Mesendoderm (in vitro differentiated cells): Measurements from ENCODE around the gene MAPK7.

Source experiments
- DNase-seq: peaks from one replicate; pipeline ENCODE4 v3.0.0; 2013
- H2AK5ac ChIP-seq: 2 replicates; pipeline ENCODE4 v1.6.1; 2013; ENCODE audit warnings: low read length, inconsistent platforms
- H2BK120ac ChIP-seq: 2 replicates; pipeline ENCODE4 v1.6.1; 2013; ENCODE audit warnings: low read depth, mild to moderate bottlenecking, low read length, moderate library complexity, mixed read lengths
- H2BK15ac ChIP-seq: replicated peaks from 2 replicates; pipeline ENCODE4 v1.6.1; 2013; ENCODE audit warnings: low read depth, mild to moderate bottlenecking, moderate library complexity
- H2BK5ac ChIP-seq: 2 replicates; pipeline ENCODE4 v1.6.1; 2013; ENCODE audit warnings: low read length, inconsistent platforms
- H3K18ac ChIP-seq: 2 replicates; pipeline ENCODE4 v1.6.1; 2013; ENCODE audit warnings: mild to moderate bottlenecking, low read length, mixed read lengths
- H3K23ac ChIP-seq: one replicate; pipeline ENCODE4 v1.6.1; 2013; ENCODE audit warnings: low read length
- H3K27ac ChIP-seq: 2 replicates; pipeline ENCODE4 v1.5.1; 2013; ENCODE audit warnings: low read depth, mild to moderate bottlenecking, inconsistent platforms, low read length, moderate library complexity
- H3K27me3 ChIP-seq: 2 replicates; pipeline ENCODE4 v1.6.1; 2013; ENCODE audit warnings: low read length, control low read depth, mild to moderate bottlenecking, inconsistent platforms; ENCODE audit not compliant: insufficient read depth, poor library complexity
- H3K36me3 ChIP-seq: 2 replicates; pipeline ENCODE4 v1.6.1; 2013; ENCODE audit warnings: low read length, inconsistent platforms; ENCODE audit not compliant: control insufficient read depth, insufficient read depth
- H3K4ac ChIP-seq: one replicate; pipeline ENCODE4 v1.6.1; 2013; ENCODE audit warnings: low read depth, mild to moderate bottlenecking, low read length, moderate library complexity
- H3K4me1 ChIP-seq: 2 replicates; pipeline ENCODE4 v1.6.1; 2013; ENCODE audit warnings: low read depth, low read length, inconsistent platforms; ENCODE audit not compliant: control insufficient read depth
- H3K4me2 ChIP-seq: 2 replicates; pipeline ENCODE4 v1.6.1; 2013; ENCODE audit warnings: low read length
- H3K4me3 ChIP-seq: 2 replicates; pipeline ENCODE4 v1.5.1; 2013; ENCODE audit warnings: mild to moderate bottlenecking, low read length
- H3K56ac ChIP-seq: one replicate; pipeline ENCODE4 v1.6.1; 2013; ENCODE audit warnings: low read length
- H3K79me1 ChIP-seq: 2 replicates; pipeline ENCODE4 v1.6.1; 2013; ENCODE audit warnings: low read length, inconsistent platforms
- H3K79me2 ChIP-seq: 2 replicates; pipeline ENCODE4 v1.6.1; 2013; ENCODE audit warnings: mild to moderate bottlenecking, low read length; ENCODE audit not compliant: control insufficient read depth, insufficient read depth
- H3K9ac ChIP-seq: 2 replicates; pipeline ENCODE4 v1.6.1; 2013; ENCODE audit warnings: low read length, inconsistent platforms
- H4K5ac ChIP-seq: one replicate; pipeline ENCODE4 v1.6.1; 2013; ENCODE audit warnings: low read length
- H4K8ac ChIP-seq: one replicate; pipeline ENCODE4 v1.6.1; 2013; ENCODE audit warnings: low read depth, mild to moderate bottlenecking, control low read depth, low read length, moderate library complexity
- WGBS: extraction: QIAGEN DNeasy Blood & Tissue Kit; methylation state at CpG from one replicate; pipeline ENCODE4 v1.1.7; 2013; ENCODE audit warnings: low lambda C conversion rate, missing lambda C conversion rate; ENCODE audit not compliant: insufficient coverage; ENCODE audit errors: extremely low coverage; 5-methylcytosine and 5-hydroxymethylcytosine counted together

Gene MAPK7

DNA sequence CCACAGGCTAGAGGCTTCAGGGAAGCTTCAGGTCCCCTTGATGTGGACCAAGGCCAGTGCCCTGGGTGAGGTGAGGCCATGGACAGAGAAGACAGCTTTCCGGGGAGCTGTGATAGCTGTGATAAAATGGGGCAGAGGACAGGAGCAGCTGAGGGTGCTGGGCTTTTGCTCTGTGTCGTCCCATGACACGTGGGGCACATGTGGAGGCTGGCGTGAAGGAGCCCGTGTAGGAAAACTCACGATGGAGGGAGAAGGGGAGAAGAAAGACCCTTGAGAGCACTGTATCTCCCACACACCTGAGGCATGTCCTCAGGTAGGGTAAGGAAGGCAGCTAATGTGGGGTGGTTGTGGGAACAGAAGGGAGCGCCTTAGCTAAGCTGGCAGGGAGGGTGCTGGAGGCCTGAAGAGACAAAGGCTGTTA lies 37.1 kb upstream of the MAPK7 start:
- no CpG with 5 or more reads among the region's 7 CpGs for WGBS

DNA sequence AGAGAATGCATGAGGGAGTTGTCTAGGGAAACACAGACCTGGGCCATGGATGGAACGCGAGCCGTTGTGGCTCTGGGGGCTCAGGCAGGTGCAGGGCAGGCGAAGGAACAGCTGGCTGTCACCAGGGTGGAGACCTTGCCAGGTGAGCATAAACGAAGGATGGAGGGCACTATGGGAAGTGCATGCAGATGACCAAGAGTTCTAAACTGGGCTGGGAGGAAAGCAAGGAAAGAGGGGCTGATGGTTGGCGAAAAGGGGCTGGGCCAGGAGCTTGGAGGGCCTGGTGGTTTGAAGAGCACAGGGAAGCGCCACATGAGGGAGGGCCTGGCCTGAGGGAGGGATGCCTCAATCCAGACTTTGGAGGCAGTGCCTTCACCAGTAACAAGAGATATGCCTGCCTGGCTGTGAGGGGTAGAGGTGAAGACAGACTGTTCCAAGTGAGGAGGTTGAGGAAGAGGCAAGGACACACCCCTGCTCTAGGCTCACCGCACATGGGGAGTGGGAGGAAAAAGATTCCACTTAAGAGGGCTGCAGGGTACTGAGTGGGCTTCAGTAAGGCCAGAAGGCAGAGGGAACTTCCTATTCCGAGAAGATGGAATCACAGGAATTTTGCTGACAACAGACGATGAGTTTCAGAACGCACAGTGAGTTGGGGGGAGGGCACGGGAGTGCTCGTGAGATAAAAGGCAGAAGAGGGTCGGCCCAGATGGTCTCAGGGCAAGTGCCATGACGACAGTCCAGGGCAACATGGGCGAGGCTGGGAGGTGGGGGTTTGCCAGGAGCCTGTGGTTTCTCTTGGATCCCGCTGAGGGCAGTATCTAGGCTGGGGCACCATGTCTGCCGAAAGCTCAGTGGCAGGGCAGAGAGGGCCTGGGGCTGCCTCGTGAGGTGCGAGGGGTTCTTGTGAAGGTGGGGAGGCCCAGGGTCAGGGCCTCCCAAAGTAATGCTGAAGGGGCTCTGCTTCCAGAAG lies 36.4 kb upstream of the MAPK7 start:
- no peak overlapping the region for H3K9ac ChIP-seq
- no peaks in the 10 kb centered on the region for H3K4me1 ChIP-seq
- no peak overlapping the region for H3K23ac ChIP-seq
- H3K4ac ChIP-seq, result no peak overlapping the region
- peak; percentile 56 for DNase-seq
- H3K18ac ChIP-seq, result no peak overlapping the region
- no peaks in the 10 kb centered on the region for H3K79me1 ChIP-seq
- no peak overlapping the region for H2BK120ac ChIP-seq
- H2AK5ac ChIP-seq, result no peak overlapping the region
- no peaks in the 10 kb centered on the region for H3K79me2 ChIP-seq
- no peak overlapping the region for H3K4me3 ChIP-seq
- WGBS, result no CpG with 5 or more reads among the region's 20 CpGs
- H3K27me3 ChIP-seq, result no peaks in the 10 kb centered on the region
- no peak overlapping the region for H4K8ac ChIP-seq
- H3K4me2 ChIP-seq, result no peak overlapping the region
- no peak overlapping the region for H4K5ac ChIP-seq
- H2BK5ac ChIP-seq, result no peak overlapping the region
- no peak overlapping the region for H3K27ac ChIP-seq
- no peak overlapping the region for H2BK15ac ChIP-seq
- H3K56ac ChIP-seq, result no peak overlapping the region
- H3K36me3 ChIP-seq, result no peaks in the 10 kb centered on the region

More for the DNA sequence above, 37.1 kb upstream of the MAPK7 start:
- H3K27me3 ChIP-seq, result no peaks in the 10 kb centered on the region
- H3K27ac ChIP-seq, result no peak overlapping the region
- no peak overlapping the region for H2BK15ac ChIP-seq
- H3K56ac ChIP-seq, result no peak overlapping the region
- H2AK5ac ChIP-seq, result no peak overlapping the region
- H3K4me3 ChIP-seq, result no peak overlapping the region
- no peaks in the 10 kb centered on the region for H3K36me3 ChIP-seq
- no peak overlapping the region for H3K9ac ChIP-seq
- no peaks in the 10 kb centered on the region for H3K79me1 ChIP-seq
- no peak overlapping the region for H3K18ac ChIP-seq
- H3K79me2 ChIP-seq, result no peaks in the 10 kb centered on the region
- H2BK120ac ChIP-seq, result no peak overlapping the region
- no peak overlapping the region for H4K5ac ChIP-seq
- H3K4me2 ChIP-seq, result no peak overlapping the region
- H3K23ac ChIP-seq, result no peak overlapping the region
- H4K8ac ChIP-seq, result no peak overlapping the region
- no peak overlapping the region for H2BK5ac ChIP-seq
- H3K4me1 ChIP-seq, result no peaks in the 10 kb centered on the region
- no peak for DNase-seq
- no peak overlapping the region for H3K4ac ChIP-seq

DNA sequence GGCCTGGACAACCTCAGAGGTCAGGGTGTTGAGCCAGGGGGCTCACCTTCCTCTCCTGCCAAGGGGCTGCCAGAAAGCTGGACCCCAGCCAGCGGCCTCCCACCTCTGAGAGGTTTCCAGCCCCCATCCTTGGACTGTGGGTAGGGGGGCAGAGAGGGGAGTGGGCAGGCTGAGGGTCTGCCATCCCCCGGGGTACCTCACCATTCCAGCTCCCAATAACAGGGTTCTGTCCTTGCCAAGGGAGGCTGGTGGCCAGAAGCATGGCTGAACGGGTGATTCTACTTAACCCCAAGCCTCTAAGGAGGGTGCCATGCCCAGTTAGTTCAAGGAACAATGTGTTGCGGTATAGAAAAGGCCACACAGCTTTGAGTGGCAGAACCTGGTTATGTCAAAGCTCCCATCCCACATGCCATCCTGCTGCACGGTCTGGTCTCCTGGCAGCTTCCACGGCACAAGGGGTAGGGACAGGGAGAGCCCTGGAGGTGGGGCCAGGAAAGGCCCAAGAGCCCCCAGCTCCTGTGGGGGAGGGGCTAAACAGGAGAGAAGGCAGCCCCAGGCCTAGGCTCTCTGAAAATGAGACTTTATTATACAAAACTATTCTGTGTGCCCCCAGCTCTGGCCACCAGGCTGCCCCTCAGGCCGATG lies 35.6 kb upstream of the MAPK7 start:
- Histone ChIP-seq H2BK15ac (no peak overlapping the region), H2BK5ac (no peak overlapping the region), H3K27me3 (no peaks in the 10 kb centered on the region), H3K27ac (no peak overlapping the region), H3K79me1 (no peaks in the 10 kb centered on the region), H3K36me3 (no peaks in the 10 kb centered on the region), H4K8ac (no peak overlapping the region), H3K4me3 (no peak overlapping the region), H2AK5ac (no peak overlapping the region), H3K9ac (no peak overlapping the region), H3K79me2 (no peaks in the 10 kb centered on the region), H3K56ac (no peak overlapping the region), H3K18ac (no peak overlapping the region), H3K4ac (no peak overlapping the region), H4K5ac (no peak overlapping the region), H3K23ac (no peak overlapping the region), H3K4me2 (no peak overlapping the region), H3K4me1 (no peaks in the 10 kb centered on the region), H2BK120ac (no peak overlapping the region)
- WGBS, result no CpG with 5 or more reads among the region's 7 CpGs
- no peak for DNase-seq

DNA sequence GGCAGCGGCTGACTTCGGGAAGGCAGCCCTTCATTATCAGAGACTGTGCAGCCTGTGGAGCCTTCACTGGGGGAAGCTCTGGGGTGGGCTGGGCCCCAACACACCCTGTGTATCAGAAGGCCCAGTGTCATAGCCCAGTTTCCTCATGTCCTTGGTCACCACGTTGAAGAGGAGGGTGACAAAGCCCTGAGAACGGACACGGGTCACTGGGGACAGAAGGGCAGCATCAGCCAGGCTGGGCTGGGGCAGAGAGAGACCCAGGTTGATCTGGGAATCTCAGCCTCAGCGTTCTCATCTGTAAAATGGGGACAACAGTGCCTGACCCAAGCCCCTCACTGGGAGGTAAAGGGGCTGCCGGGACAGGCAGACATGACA lies 35.1 kb upstream of the MAPK7 start:
- no peak overlapping the region for H3K9ac ChIP-seq
- no peak overlapping the region for H3K56ac ChIP-seq
- H3K4me3 ChIP-seq, result no peak overlapping the region
- no peaks in the 10 kb centered on the region for H3K79me1 ChIP-seq
- no peaks in the 10 kb centered on the region for H3K36me3 ChIP-seq
- H3K27ac ChIP-seq, result no peak overlapping the region
- no peak overlapping the region for H2AK5ac ChIP-seq
- no peak for DNase-seq
- H3K79me2 ChIP-seq, result no peaks in the 10 kb centered on the region
- no peak overlapping the region for H3K4ac ChIP-seq
- H2BK15ac ChIP-seq, result no peak overlapping the region
- H3K23ac ChIP-seq, result no peak overlapping the region
- no peak overlapping the region for H3K18ac ChIP-seq
- H3K4me1 ChIP-seq, result no peaks in the 10 kb centered on the region
- no peak overlapping the region for H2BK5ac ChIP-seq
- no peaks in the 10 kb centered on the region for H3K27me3 ChIP-seq
- no peak overlapping the region for H3K4me2 ChIP-seq
- no CpG with 5 or more reads among the region's 7 CpGs for WGBS
- no peak overlapping the region for H4K8ac ChIP-seq
- no peak overlapping the region for H4K5ac ChIP-seq
- H2BK120ac ChIP-seq, result no peak overlapping the region

DNA sequence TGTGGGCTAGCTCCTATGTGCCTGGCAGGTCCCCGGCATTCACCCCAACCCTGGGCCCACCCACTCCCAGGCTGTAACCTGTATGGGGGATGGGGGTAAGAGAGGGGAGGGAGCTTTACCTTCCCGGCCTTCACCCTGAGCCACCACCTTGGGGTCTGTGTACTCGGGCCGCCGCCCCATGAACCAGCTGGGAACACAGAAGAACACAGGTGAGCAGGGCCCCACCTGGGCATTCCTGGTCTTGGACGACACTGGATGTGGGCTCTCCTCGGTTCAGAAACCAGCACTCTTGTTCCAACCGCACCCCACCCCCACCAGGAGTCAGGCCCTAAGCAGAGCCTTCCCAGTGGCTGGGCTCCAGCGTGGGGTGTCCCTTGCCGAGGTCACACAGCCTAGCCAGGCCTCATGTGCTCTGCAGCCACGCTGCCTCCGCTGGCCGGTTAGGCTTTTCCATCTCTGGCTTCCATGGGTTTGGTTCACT lies 34.6 kb upstream of the MAPK7 start:
- Histone ChIP-seq H3K56ac (no peak overlapping the region), H3K4me1 (no peaks in the 10 kb centered on the region), H3K4me2 (no peak overlapping the region), H2AK5ac (no peak overlapping the region), H3K79me2 (no peaks in the 10 kb centered on the region), H3K27ac (no peak overlapping the region), H4K8ac (no peak overlapping the region), H3K4me3 (no peak overlapping the region), H4K5ac (no peak overlapping the region), H2BK15ac (no peak overlapping the region), H3K79me1 (no peaks in the 10 kb centered on the region), H3K27me3 (no peaks in the 10 kb centered on the region), H2BK5ac (no peak overlapping the region), H3K18ac (no peak overlapping the region), H2BK120ac (no peak overlapping the region), H3K36me3 (no peaks in the 10 kb centered on the region), H3K9ac (no peak overlapping the region), H3K23ac (no peak overlapping the region), H3K4ac (no peak overlapping the region)
- DNase-seq, result no peak
- WGBS, result no CpG with 5 or more reads among the region's 13 CpGs
